C4-2B (cell line): Measurements from ENCODE around the gene HFE.
"Not testable (repeated sequence)": the region's sequence is repeated elsewhere in the genome, so short reads cannot be mapped to it uniquely, and the experiment has no call there.

Experiments
- CTCF ChIP-seq: fragments of 450-650 bp; conservative IDR thresholded peaks from 2 replicates; pipeline ENCODE4 v1.5.1; 2017; ENCODE audit warnings: mild to moderate bottlenecking
- ZFX ChIP-seq: fragments of 450-650 bp; IDR thresholded peaks from 2 replicates; pipeline ENCODE4 v1.6.1; 2017

- not testable (repeated sequence) for TF ChIP-seq CTCF, ZFX
Observed at GRCh38 chr6:26047329-26047728, 39.9 kb upstream of the HFE start.
